Omental fat pad (tissue), 4 donors: ENCODE results near the gene GPR3. TPM values are rescaled to one million over a fixed set of nuclear protein-coding genes. Genes with fewer than 3 reads are reported as not detected.

ENCODE experiments used
- ATAC-seq: fragments of 150-250 bp; one replicate; pipeline ENCODE4 v1.9.1; 2016; ENCODE audit warnings: mild to moderate bottlenecking, moderate library complexity; ENCODE audit not compliant: low FRiP score
- DNase-seq: peaks from one replicate; pipeline ENCODE4 v3.0.0-alpha.2; 2019; ENCODE audit warnings: low spot score
- total RNA-seq, 4 donors: library from RNA; depleted of rRNA; stranded (reverse); fragments of >200 nt; gene quantifications; one replicate each; pipeline ENCODE4 v1.1.0, GENCODE V29; 2016
- TF ChIP-seq, protein P1 (sequence below), 3 donors: fragments of 450-650 bp; IDR thresholded peaks; one replicate each; pipeline ENCODE4 v1.5.1; 2016 to 2017; ENCODE audit warnings: antibody characterized with exemption in 3 of 3, mild to moderate bottlenecking in 3 of 3, moderate library complexity in 2 of 3

The GPR3 gene
- total RNA-seq, 4 donors from 2014 or later, result 0.19 to 1.3 (median 0.65) TPM; not detected in 1

DNA sequence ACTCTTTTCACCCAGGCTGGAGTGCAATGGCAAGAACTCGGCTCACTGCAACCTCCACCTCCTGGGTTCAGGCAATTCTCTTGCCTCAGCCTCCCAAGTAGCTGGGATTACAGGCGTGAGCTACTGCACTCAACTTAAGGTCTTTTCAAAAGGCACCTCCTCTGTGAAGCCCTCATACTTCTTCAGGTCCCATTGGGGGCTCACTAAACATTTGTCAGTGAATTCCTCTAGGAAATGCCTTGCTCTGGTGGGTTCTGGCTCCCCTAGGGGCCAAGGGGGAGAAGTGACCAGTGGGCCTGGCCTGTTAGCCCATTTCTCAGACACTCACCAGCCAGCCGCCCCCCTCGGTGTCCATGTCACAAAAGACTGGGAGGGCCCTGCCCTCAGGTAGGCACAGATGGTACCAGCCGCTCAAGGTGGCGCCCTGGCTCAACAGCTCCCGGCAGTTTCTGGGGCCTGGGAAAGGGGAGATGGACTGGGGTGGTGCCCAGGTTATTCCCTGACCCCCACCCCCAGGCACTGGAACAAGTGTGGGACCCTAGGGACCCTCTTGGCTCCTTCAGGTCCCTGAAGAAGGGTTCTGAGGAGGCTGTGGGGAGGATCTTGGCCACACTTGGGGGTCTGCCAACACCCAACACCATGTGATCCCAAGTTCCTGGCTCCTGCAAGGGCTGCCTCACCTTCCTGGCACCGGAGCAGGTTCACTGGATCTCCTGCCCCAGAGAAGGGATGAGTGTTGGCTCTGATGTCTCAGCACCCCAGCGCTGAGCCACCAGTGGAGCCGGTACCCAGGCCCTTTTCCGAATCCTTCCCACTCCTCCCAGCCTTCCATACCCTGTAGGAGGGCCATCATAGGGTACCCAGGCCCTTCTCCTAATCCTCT lies 19.4 kb upstream of the GPR3 start:
- ATAC-seq, result peak; percentile 20
- TF ChIP-seq, protein P1, sequence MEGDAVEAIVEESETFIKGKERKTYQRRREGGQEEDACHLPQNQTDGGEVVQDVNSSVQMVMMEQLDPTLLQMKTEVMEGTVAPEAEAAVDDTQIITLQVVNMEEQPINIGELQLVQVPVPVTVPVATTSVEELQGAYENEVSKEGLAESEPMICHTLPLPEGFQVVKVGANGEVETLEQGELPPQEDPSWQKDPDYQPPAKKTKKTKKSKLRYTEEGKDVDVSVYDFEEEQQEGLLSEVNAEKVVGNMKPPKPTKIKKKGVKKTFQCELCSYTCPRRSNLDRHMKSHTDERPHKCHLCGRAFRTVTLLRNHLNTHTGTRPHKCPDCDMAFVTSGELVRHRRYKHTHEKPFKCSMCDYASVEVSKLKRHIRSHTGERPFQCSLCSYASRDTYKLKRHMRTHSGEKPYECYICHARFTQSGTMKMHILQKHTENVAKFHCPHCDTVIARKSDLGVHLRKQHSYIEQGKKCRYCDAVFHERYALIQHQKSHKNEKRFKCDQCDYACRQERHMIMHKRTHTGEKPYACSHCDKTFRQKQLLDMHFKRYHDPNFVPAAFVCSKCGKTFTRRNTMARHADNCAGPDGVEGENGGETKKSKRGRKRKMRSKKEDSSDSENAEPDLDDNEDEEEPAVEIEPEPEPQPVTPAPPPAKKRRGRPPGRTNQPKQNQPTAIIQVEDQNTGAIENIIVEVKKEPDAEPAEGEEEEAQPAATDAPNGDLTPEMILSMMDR (IDR thresholded peaks at IDR 0.05), result no peak
- DNase-seq, result no peak

DNA sequence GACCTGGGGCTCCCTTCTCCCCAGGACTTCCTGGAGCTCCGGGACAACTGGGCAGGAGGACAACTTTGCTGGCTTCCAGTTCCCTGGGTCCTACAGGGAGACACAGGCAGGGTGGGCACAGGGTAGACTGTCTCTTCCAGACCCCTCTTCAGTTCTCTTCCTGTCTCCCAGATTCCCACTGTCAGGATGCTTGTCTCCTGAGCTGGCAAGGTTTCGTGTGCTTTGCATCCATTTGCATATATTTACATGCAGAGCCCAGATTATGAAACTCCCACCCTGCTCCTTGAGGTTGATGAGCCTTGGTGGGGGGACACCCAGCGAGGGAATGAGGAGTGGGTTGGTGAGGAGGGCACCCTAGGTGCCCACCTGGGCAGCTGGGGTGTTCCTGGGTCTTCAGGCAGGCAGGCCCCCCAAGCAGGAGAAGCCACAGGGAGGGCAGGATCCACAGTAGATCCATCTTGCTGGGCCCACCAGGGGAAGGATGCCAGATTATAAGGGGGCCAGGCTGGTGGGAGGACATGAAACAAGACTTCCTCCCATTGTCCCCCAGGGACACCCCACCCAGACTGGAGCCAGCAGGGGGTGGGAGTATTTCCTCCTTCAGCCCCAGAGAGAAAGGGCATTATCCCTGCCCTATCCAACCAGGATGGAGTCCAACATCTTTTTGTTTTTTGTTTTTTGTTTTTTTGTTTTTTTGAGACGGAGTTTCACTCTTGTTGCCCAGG lies 17.9 kb upstream of the GPR3 start, which contains the start of gene FCN3:
FCN3 (minus strand) TSS at position 463 of the 725 bp plus-strand sequence; CDS start at position 457, 6 bp downstream.
- DNase-seq, result no peak
- no peak for ATAC-seq
- TF ChIP-seq, protein P1 (IDR thresholded peaks at IDR 0.05), result no peak

DNA sequence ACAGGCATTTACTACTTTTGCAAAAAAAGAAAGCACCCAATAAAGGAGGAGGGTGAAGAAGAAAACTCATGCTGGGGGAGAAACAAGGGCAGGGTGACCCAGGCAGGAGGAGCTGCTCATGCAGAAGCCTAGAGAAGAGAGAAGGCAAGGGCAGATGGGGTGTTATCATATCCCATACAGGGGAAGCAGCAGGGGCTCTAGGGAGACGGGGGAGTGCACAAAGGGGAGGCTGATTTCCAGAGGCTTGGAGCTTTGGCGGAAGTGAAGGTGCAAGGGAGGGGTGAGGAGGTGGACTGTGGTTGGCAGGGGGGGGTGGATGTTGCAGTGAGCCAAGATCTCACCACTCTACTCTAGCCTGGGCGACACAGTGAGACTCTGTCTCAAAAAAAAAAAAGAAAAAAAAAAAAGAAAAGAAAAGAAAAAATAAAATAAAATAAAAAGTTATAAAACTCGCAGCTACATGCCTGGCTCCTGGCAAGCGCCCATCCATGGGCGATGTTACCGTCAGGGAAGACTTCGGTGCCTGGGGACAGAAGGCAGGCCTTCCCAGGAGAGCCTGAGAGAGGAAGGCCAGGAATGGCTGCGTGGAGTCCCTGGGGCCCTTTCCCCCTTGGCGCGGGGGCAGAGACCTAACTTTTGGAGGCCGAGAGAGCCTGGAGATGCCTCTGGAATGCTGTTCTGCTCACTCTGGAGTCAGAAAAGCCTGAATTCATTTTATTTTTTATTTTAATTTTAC lies 14.5 kb upstream of the GPR3 start:
- DNase-seq, result no peak
- TF ChIP-seq, protein P1 (IDR thresholded peaks at IDR 0.05), result no peak
- ATAC-seq, result no peak

DNA sequence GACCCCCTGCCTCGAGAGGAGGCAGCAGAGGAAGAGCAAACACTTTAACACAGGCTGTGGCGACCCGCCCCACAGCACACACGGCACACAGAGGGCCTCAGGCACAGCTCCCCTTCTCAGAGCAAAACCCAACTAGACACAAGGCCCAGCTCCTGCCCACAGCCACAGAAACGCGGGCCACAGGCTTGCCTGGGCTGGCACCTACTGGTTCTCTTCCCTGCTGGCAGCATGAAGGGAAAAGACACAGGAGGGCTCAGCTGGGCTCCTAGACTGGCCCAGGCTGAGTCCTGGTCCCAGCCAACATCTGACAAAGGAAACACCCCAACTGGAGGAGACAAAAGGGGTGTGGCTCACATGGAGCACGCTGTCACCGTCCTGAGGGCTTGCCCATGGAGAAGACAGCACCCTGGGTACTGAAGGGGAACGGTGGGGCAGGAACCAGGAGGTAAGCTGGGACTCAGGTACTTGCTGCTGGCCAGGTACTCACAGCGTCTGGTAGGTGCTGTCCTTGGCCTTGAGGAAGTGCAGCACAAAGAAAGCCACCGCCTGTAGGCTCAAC lies 12.8 kb upstream of the GPR3 start:
- no peak for DNase-seq
- TF ChIP-seq, protein P1 (IDR thresholded peaks at IDR 0.05), result no peak
- no peak for ATAC-seq

DNA sequence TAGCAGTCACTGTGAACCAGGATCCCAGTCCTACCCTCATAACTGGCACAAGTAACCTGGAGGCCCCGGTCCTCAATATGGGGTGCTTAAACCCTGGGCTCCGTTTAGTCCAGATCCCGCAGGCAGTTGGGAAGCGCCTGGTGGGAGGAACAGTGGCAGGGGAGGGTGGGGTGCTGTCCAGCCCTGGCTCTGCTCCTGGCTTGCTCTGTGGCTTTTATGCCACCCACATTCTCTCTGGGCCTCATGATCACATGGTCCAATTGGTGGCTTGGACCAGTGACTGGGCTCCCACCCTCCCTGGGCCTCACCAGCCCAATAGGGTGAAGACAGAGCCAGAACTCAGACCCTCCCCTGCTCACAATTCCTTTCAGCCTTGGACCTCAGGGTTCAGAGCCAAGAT lies 12.2 kb upstream of the GPR3 start:
- TF ChIP-seq, protein P1 (IDR thresholded peaks at IDR 0.05), result no peak
- ATAC-seq (no peak), DNase-seq (no peak)
